OCI-LY1 (cell line): Measurements from ENCODE around the gene DHX8.

Source experiments
- H2AFZ ChIP-seq: fragments of 200-600 bp; sonication (generic), shearing (Covaris generic); 2 replicates; pipeline ENCODE4 v1.6.0; 2014; ENCODE audit warnings: antibody characterized with exemption, mild to moderate bottlenecking, low read length
- H3F3A ChIP-seq: fragments of 200-600 bp; sonication (generic), shearing (Covaris generic); 2 replicates; pipeline ENCODE4 v1.6.0; 2014; ENCODE audit warnings: mild to moderate bottlenecking, antibody characterized with exemption, low read length, moderate library complexity; ENCODE audit not compliant: insufficient read depth
- H3K27ac ChIP-seq: fragments of 200-600 bp; sonication (generic); 2 replicates; pipeline ENCODE4 v1.5.1; 2014; ENCODE audit warnings: low read length, mixed run types, mild to moderate bottlenecking, low read depth; ENCODE audit not compliant: poor library complexity, severe bottlenecking
- H3K27me3 ChIP-seq: fragments of 200-600 bp; sonication (generic); 2 replicates; pipeline ENCODE4 v1.6.0; 2014; ENCODE audit warnings: antibody characterized with exemption, mild to moderate bottlenecking, low read length, moderate library complexity; ENCODE audit not compliant: insufficient read depth
- H3K36me3 ChIP-seq: fragments of 200-600 bp; sonication (generic); 2 replicates; pipeline ENCODE4 v1.6.1; 2014; ENCODE audit warnings: mild to moderate bottlenecking, antibody characterized with exemption, low read length, moderate library complexity, mixed read lengths; ENCODE audit not compliant: insufficient read depth
- H3K4me1 ChIP-seq: fragments of 200-600 bp; sonication (generic); 2 replicates; pipeline ENCODE4 v1.5.1; 2014; ENCODE audit warnings: mild to moderate bottlenecking, low read length, moderate library complexity; ENCODE audit not compliant: insufficient read depth, severe bottlenecking
- H3K4me2 ChIP-seq: fragments of 200-600 bp; sonication (generic), shearing (Covaris generic); 2 replicates; pipeline ENCODE4 v1.6.1; 2014; ENCODE audit warnings: low read length
- H3K4me3 ChIP-seq: fragments of 200-600 bp; sonication (generic); 2 replicates; pipeline ENCODE4 v1.5.1; 2014; ENCODE audit warnings: low read length, low read depth, mild to moderate bottlenecking, mixed read lengths; ENCODE audit not compliant: poor library complexity, severe bottlenecking
- H3K79me2 ChIP-seq: fragments of 200-600 bp; shearing (Covaris generic); 2 replicates; pipeline ENCODE4 v1.6.1; 2016; ENCODE audit warnings: mixed run types, low read length, mixed read lengths; ENCODE audit not compliant: insufficient read depth
- H3K9ac ChIP-seq: fragments of 200-600 bp; sonication (generic), shearing (Covaris generic); 2 replicates; pipeline ENCODE4 v1.6.1; 2014; ENCODE audit warnings: mild to moderate bottlenecking, low read length, mixed read lengths
- H3K9me2 ChIP-seq: fragments of 200-600 bp; sonication (generic), shearing (Covaris generic); 2 replicates; pipeline ENCODE4 v1.6.1; 2014; ENCODE audit warnings: low read depth, mild to moderate bottlenecking, low read length, mixed read lengths
- H3K9me3 ChIP-seq: fragments of 200-600 bp; shearing (Covaris generic); 2 replicates; pipeline ENCODE4 v1.6.1; 2014; ENCODE audit warnings: low read length, mixed read lengths
- H4K20me1 ChIP-seq: fragments of 200-600 bp; sonication (generic), shearing (Covaris generic); 2 replicates; pipeline ENCODE4 v1.6.0; 2016; ENCODE audit warnings: mild to moderate bottlenecking, low read length; ENCODE audit not compliant: insufficient read depth
- CTCF ChIP-seq: fragments of 200-600 bp; sonication (generic), shearing (Covaris generic); IDR thresholded peaks from 2 replicates; pipeline ENCODE4 v1.5.1; 2017; ENCODE audit warnings: mild to moderate bottlenecking, antibody characterized with exemption, low read length, moderate library complexity, mixed read lengths
- EZH2 ChIP-seq: fragments of 200-600 bp; sonication (generic), shearing (Covaris generic); IDR thresholded peaks from 2 replicates; pipeline ENCODE4 v1.8.0; 2017; ENCODE audit warnings: borderline replicate concordance, mixed run types, mild to moderate bottlenecking, antibody characterized with exemption, low read length, moderate library complexity, mixed read lengths

The DHX8 gene

GRCh38 chr17:43438626-43439025, 45.1 kb upstream of the DHX8 start:
- no peaks in the 10 kb centered on the region for H3K36me3 ChIP-seq
- H4K20me1 ChIP-seq: no peaks in the 10 kb centered on the region
- H3K9ac ChIP-seq: no peak overlapping the region
- no peak for TF ChIP-seq EZH2
- no peak for TF ChIP-seq CTCF
- no peaks in the 10 kb centered on the region for H3F3A ChIP-seq
- H3K79me2 ChIP-seq: no peaks in the 10 kb centered on the region
- H3K9me2 ChIP-seq: no peaks in the 10 kb centered on the region
- H2AFZ ChIP-seq: no peak overlapping the region
- H3K27ac ChIP-seq: no peak overlapping the region
- no peak overlapping the region for H3K4me3 ChIP-seq
- H3K27me3 ChIP-seq: no peaks in the 10 kb centered on the region
- no peaks in the 10 kb centered on the region for H3K9me3 ChIP-seq
- H3K4me1 ChIP-seq: no peaks in the 10 kb centered on the region
- no peak overlapping the region for H3K4me2 ChIP-seq

GRCh38 chr17:43439041-43439440, 44.7 kb upstream of the DHX8 start:
- TF ChIP-seq EZH2 (no peak), CTCF (no peak)
- H3F3A ChIP-seq: no peaks in the 10 kb centered on the region
- H3K4me3 ChIP-seq: no peak overlapping the region
- H3K79me2 ChIP-seq: no peaks in the 10 kb centered on the region
- H3K4me2 ChIP-seq: no peak overlapping the region
- H3K9me3 ChIP-seq: no peaks in the 10 kb centered on the region
- H3K4me1 ChIP-seq: no peaks in the 10 kb centered on the region
- H4K20me1 ChIP-seq: no peaks in the 10 kb centered on the region
- H3K36me3 ChIP-seq: no peaks in the 10 kb centered on the region
- no peak overlapping the region for H3K9ac ChIP-seq
- H3K27me3 ChIP-seq: no peaks in the 10 kb centered on the region
- no peak overlapping the region for H2AFZ ChIP-seq
- H3K27ac ChIP-seq: no peak overlapping the region
- H3K9me2 ChIP-seq: no peaks in the 10 kb centered on the region

- Histone ChIP-seq H3K9ac (no peak overlapping the region), H3K36me3 (no peaks in the 10 kb centered on the region), H3K27ac (no peak overlapping the region), H3K4me3 (no peak overlapping the region), H2AFZ (no peak overlapping the region), H3K4me2 (no peak overlapping the region), H3K27me3 (no peaks in the 10 kb centered on the region), H3K79me2 (no peaks in the 10 kb centered on the region), H3F3A (no peaks in the 10 kb centered on the region), H3K4me1 (no peaks in the 10 kb centered on the region), H3K9me2 (no peaks in the 10 kb centered on the region), H3K9me3 (no peaks in the 10 kb centered on the region), H4K20me1 (no peaks in the 10 kb centered on the region)
- no peak for TF ChIP-seq CTCF
- no peak for TF ChIP-seq EZH2
Observed at GRCh38 chr17:43442711-43443110, 41.1 kb upstream of the DHX8 start.
